K562 (cell line): ENCODE results near the gene LRRC41. TPM values are rescaled to one million over a fixed set of nuclear protein-coding genes. Genes with fewer than 3 reads are reported as not detected.

Source experiments
- BHLHE40 ChIP-seq: IDR thresholded peaks from 2 replicates; pipeline ENCODE4 v1.6.1; 2011; ENCODE audit warnings: low read length, improper control_type of control experiment
- CBFA2T3 ChIP-seq: fragments of 450-650 bp; IDR thresholded peaks from 2 replicates; pipeline ENCODE4 v1.6.1; 2017
- COPS2 ChIP-seq: fragments of 450-650 bp; conservative IDR thresholded peaks from 2 replicates; pipeline ENCODE4 v1.6.1; 2016; ENCODE audit warnings: mild to moderate bottlenecking, moderate library complexity
- ETV6 ChIP-seq, 3 experiments: fragments of 150-350 bp in 1 of 3; sonication (generic) in 1 of 3; formaldehyde crosslinking in 1 of 3; IDR thresholded peaks; 2 replicates each; pipeline versions ENCODE4 v1.6.1 to v1.8.0; 2014 to 2022; ENCODE audit warnings: borderline replicate concordance in 2 of 3, low read depth in 2 of 3, antibody characterized with exemption in 1 of 3, low read length in 1 of 3, mild to moderate bottlenecking in 1 of 3, missing genetic modification reagents in 1 of 3
- FIP1L1 ChIP-seq: fragments of 200-400 bp; formaldehyde crosslinking; IDR thresholded peaks from 2 replicates; pipeline ENCODE4 v1.6.1; 2018; ENCODE audit warnings: mild to moderate bottlenecking, low read depth, low read length; ENCODE audit not compliant: poor library complexity, severe bottlenecking
- GMEB1 ChIP-seq: fragments of 250-450 bp; sonication (Bioruptor Pico); IDR thresholded peaks from 2 replicates; pipeline ENCODE4 v1.4.0; 2020; ENCODE audit warnings: mild to moderate bottlenecking
- HNRNPUL1 ChIP-seq: fragments of 200-400 bp; formaldehyde crosslinking; IDR thresholded peaks from 2 replicates; pipeline ENCODE4 v1.6.1; 2017; ENCODE audit warnings: low read length
- KLF1 ChIP-seq: fragments of 450-650 bp; IDR thresholded peaks from 2 replicates; pipeline ENCODE4 v1.6.1; 2016; ENCODE audit warnings: missing genetic modification characterization, missing compliant biosample characterization
- MIER1 ChIP-seq: fragments of 450-650 bp; IDR thresholded peaks from 2 replicates; pipeline ENCODE4 v1.6.1; 2016; ENCODE audit warnings: antibody characterized with exemption, mild to moderate bottlenecking, low read depth
- SPI1 ChIP-seq: IDR thresholded peaks from 2 replicates; pipeline ENCODE4 v1.6.1; 2011; ENCODE audit warnings: low read depth, low read length, control low read depth, borderline replicate concordance
- TRIM28 ChIP-seq: fragments of 450-650 bp; IDR thresholded peaks from 2 replicates; pipeline ENCODE4 v1.6.1; 2017
- ZNF316 ChIP-seq: fragments of 450-650 bp; IDR thresholded peaks from 2 replicates; pipeline ENCODE4 v1.6.1; 2016
- ZNF707 ChIP-seq: fragments of 250-450 bp; sonication (Bioruptor Pico); conservative IDR thresholded peaks from 2 replicates; pipeline ENCODE4 v1.8.0; 2022; ENCODE audit warnings: inconsistent platforms, mild to moderate bottlenecking, moderate library complexity
- polyA plus RNA-seq, 8 experiments: library from polyadenylated mRNA; depleted of rRNA in 4 of 8; stranded (reverse) in 5 of 8; unstranded in 3 of 8; fragments of >200 nt; fragmentation: Nextera tagmentation in 2 of 8; fragmentation: Illumina TruSeq in 1 of 8; extraction: Ambion mirVana in 2 of 8; extraction: Trizol in 1 of 8; gene quantifications; 2 replicates each; pipeline versions ENCODE4 v1.2.1 to v1.2.3, GENCODE V29; 2011 to 2014; ENCODE audit warnings: inconsistent platforms in 1 of 8, missing spikeins in 1 of 8
- total RNA-seq, 7 experiments: library from RNA; depleted of rRNA in 6 of 7; stranded (reverse); fragments of >200 nt in 6 of 7; fragmentation: Illumina TruSeq in 2 of 7; extraction: Trizol in 2 of 7; gene quantifications; 2 replicates each; pipeline versions ENCODE4 v1.2.1 to v1.2.3, GENCODE V29; 2011 to 2021; ENCODE audit warnings: low replicate concordance in 1 of 7
- TF ChIP-seq, protein P1 (sequence below): sonication (generic); formaldehyde crosslinking; IDR thresholded peaks from 2 replicates; pipeline ENCODE4 v1.8.0; 2022; ENCODE audit warnings: mild to moderate bottlenecking, missing genetic modification reagents
- TF ChIP-seq, protein P2 (sequence below): sonication (generic); formaldehyde crosslinking; IDR thresholded peaks from 2 replicates; pipeline ENCODE4 v1.5.0; 2020; ENCODE audit warnings: missing genetic modification reagents

Gene LRRC41
- total and polyA plus RNA-seq, 9 of the 15 experiments (the other 6 are each of a cell fraction or from before 2014, with no cell fraction given) = 10.5 to 64.7 (median 44.2) TPM

DNA sequence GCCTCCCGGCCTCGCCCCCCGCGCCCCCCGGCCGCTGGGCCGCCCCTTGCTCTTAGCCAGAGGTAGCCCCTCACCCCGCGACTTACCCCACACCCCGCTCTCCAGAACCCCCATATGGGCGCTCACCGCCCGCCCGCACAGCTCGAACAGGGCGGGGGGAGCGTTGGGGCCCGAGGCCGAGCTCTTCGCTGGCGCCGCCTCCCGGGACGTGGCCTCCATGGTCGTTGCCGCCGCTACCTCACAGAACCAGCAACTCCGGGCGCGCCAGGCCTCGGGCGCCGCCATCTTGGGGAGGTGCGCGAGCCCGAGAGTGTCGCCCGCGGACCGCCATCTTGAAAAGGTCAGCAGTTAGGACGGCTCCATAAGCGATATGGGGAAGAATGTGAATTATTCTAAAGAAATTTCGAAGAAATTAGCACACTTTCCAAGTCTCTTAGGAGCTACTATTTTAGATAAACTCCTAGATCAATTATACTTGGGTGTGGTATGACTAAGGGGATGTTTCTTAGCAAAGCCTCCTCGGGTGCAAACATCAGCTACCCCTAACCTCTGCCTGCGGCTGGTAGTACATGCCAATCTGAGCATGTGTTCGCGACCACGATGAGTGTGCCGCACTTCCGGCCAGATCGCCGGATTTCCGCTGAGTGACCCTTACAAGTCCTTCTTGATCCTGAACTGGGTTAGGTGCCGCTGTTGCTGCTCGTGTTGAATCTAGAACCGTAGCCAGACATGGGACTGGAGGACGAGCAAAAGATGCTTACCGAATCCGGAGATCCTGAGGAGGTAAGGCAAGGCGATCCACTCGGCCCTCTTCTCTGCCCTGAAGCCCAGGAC is at the start of gene LRRC41, which contains the start of gene UQCRH (continued):
- TF ChIP-seq, protein P1, sequence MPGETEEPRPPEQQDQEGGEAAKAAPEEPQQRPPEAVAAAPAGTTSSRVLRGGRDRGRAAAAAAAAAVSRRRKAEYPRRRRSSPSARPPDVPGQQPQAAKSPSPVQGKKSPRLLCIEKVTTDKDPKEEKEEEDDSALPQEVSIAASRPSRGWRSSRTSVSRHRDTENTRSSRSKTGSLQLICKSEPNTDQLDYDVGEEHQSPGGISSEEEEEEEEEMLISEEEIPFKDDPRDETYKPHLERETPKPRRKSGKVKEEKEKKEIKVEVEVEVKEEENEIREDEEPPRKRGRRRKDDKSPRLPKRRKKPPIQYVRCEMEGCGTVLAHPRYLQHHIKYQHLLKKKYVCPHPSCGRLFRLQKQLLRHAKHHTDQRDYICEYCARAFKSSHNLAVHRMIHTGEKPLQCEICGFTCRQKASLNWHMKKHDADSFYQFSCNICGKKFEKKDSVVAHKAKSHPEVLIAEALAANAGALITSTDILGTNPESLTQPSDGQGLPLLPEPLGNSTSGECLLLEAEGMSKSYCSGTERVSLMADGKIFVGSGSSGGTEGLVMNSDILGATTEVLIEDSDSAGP = 0 out of 2 replicates have a peak, but pooled peaks have one; percentile 75
- TF ChIP-seq ETV6 (IDR thresholded peaks at IDR 0.05; ENCODE audit: borderline replicate concordance in 1 of 2, low read depth in 2 of 2, low read length in 1 of 2) (no peak), ETV6 (CRISPR knock-in tag; IDR thresholded peaks at IDR 0.05; ENCODE audit: borderline replicate concordance) (0 out of 2 replicates have a peak, but pooled peaks have one; percentile 40), COPS2 (no peak), TRIM28 (peak; percentile 29; the same call in 1 of the 2 replicates), ZNF707 (CRISPR knock-in tag) (no peak), HNRNPUL1 (no peak), BHLHE40 (peak; percentile 94), SPI1 (peak; percentile 46), MIER1 (peak; percentile 80; the same call in 1 of the 2 replicates), GMEB1 (CRISPR knock-in tag) (peak; percentile 69), FIP1L1 (peak; percentile 60), KLF1 (tag) (peak; percentile 76), CBFA2T3 (0 out of 2 replicates have a peak, but pooled peaks have one; percentile 17), ZNF316 (peak; percentile 77)
- TF ChIP-seq, protein P2, sequence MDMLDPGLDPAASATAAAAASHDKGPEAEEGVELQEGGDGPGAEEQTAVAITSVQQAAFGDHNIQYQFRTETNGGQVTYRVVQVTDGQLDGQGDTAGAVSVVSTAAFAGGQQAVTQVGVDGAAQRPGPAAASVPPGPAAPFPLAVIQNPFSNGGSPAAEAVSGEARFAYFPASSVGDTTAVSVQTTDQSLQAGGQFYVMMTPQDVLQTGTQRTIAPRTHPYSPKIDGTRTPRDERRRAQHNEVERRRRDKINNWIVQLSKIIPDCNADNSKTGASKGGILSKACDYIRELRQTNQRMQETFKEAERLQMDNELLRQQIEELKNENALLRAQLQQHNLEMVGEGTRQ = peak; percentile 46; the same call in 1 of the 2 replicates
- TF ChIP-seq, all 486 proteins: peak for 203
